GM19351 (cell line): Measurements from ENCODE around the gene DDIAS.
"Not testable (repeated sequence)": the region's sequence is repeated elsewhere in the genome, so short reads cannot be mapped to it uniquely, and the experiment has no call there.

Source experiments
- ATAC-seq: cut with Tn5 transposase; IDR thresholded peaks from one replicate; pipeline ENCODE4 v1.9.1; 2021; ENCODE audit warnings: mild to moderate bottlenecking, moderate library complexity; ENCODE audit not compliant: unreplicated experiment

The DDIAS gene

DNA sequence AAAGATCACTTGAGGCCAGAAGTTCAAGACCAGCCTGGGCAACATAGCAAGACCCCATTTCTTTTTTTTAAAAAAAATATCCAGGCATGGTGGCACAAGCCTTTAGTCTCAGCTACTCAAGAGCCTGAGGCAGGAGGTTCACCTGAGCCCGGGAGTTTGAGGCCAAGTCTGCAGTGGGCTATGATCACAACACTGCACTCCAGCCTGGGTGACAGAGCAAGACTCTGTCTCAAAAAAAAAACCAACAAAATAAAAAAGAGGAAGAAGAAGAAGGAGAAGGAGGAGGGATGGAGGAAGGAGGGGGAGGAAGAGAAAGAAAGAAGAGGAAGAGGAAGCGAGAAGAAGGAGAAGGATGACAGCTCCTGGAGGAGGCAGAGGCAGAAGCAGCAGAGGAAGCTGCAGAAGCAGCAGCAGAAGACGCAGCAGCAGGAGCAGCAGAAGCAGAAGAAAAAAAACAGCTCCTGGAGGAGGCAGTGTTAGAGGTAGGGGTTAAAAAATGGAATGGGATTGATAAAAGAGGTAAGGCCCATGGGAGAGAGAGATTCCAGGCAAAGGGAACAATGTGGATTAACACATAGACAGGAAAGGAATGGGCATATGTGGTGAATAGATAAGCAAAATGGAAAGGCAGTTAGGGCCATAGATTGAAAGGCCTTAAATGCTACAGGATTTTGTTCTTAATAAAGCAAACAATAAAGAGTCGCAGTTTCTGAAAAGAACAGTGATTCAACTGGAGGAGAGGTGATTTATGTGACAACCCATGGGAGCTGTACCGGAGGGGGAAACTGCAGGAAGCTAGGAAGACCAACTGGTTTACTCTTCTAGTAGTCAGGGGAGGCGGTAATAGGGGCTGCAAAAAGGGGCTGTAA lies 12.2 kb upstream of the DDIAS start:
- ATAC-seq: no peak

DNA sequence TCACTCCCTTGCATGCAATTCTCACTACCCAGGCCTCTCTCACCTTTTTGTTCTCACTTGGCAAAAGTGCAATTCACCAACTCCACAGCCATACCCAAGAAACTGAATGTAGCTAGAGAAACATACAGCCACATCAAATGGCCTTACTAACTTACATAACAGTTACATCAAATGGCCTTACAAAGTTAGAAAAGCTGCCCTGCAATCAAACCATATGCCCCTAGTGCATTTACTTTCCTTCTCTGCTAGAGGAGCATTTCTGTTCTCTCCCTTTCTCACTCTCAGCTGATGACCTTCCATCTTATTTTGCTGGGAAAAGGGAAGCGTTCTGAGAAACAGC lies 11.6 kb upstream of the DDIAS start:
- ATAC-seq: no peak

DNA sequence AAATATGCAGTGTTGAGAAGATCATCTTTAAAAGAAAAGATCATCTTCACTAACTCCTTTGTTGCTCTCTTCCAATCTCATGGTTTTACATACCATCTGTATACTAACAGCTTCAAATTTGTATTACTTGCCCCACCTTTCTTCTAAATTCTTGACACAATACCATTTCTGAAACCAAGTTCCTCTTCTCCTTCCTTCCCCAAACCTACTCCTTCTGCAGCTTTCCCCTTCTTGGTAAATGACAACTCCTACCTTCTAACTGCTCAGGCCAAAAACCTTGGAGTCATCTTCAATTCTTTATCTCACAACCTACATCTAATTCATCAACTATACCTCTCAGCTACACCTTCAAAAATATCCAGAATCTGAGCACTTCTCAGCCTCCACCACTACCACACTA lies 10.6 kb upstream of the DDIAS start:
- no peak for ATAC-seq

DNA sequence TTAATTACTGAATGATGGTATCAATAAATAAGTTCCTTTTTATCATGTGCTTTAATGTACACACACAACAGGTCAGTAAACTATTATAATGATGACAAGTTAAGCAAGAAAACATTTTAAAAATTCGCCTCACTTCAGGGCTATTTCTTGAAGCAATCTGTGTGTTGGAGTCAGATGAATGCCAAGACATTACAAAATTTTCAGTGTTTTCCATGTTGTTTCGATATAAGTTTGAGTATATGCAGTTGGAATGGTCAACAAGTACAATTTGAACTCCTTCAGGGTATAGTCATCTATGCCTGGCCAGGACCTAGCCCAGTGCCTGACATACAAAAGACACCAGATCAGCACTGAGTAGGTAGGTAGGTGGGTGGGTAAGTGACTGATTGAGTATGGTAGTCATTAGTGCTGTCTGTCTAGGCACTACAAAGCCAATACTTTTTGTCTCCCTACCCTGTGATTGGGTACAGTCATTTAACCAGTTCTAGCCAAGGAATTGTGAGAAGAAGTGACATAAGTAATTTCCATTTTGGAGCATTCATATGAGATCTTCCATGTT lies 8.8 kb upstream of the DDIAS start:
- ATAC-seq: no peak

DNA sequence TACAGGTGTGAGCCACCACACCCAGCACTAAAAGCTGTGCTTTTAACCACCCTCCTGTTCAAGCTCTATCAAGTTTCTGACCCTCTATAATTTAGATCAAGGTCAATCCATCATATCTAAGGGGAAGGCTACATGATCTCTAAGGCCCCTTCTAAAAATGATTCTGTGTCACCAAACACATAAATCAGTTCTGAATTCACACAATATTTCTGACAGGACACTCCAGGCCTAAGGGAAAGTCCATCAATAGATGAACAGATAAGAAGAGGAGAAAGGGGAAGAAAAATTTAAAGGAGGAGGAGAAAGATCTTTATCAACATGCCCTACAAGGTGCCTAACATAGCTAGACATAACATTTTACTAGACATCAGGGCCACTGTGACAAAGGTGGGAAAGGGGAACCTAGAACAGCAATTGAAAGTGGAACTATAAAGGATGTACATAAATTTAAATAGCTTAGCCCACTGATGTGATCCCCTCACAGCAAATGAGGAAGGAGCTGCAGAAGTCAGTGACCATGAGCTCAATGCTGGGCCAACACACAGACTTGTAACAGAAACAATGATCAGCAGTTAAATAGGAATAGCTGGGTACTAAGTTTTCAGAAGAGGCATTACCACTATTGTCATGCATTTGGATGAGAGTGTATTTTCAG lies 6.0 kb upstream of the DDIAS start:
- peak; percentile 27 for ATAC-seq

DNA sequence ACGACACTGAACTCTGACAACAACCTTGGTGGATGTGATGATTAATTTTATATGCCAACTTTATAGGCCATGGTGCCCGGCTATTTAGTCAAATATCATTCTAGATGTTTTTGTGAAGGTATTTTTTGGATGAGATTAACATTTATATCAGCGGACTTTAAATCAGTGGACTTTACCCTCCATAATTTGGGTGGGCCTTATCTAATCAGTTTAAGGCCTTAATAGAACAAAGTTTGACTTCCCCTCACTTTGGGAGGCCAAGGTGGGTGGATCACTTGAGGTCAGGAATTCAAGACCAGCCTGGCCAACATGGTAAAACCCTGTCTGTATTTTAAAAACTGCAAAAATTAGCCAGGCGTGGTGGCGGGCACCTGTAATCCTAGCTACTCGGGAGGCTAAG lies 5.4 kb upstream of the DDIAS start:
- no peak for ATAC-seq

DNA sequence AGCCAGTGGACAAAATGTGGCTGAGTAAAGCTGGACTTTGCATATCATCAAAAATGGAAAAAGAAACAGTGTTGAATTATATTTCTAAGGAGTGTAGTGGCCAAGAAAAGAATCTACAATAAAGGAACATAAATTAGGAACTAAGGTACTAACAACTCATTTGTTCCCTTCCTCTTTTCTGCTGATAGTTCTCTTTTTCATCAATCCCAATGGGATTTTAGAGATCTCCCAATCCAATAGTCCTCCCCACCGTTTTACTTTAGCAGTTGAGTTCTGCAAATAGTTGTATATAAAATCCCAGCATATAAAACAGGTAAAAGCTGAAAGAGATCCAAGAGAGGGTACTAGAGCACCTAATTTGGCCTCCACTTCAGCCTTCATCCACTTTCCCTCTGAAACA lies 3.3 kb upstream of the DDIAS start:
- no peak for ATAC-seq

DNA sequence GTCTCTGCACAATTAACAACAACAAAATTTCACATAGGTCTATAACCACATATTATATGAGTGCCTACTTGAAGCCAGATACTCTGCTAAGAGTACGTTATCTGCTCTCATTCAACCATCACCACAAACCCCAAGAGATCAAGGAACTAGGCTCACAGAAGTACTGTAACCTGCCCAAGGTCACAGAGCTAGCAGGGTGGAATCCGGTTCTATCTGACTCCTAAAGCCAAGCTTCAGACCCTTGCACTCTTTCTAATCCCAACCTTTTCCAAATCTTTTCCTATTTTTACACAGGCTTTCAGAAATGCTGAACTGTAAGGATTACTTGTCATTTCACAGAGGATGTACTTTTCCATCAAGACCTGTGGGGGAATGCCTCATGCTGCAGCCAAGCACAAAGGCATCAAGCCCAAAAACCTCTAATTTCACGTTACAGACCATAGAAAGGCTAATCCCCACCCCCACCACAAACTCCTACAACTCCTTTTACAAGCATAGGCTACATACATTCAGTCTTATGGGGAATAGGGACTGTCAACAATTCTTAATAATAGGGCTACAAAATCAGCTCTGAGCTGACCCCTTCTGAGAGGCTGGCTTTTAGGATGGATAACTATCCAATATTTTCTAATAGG lies 2.2 kb upstream of the DDIAS start:
- no peak for ATAC-seq

DNA sequence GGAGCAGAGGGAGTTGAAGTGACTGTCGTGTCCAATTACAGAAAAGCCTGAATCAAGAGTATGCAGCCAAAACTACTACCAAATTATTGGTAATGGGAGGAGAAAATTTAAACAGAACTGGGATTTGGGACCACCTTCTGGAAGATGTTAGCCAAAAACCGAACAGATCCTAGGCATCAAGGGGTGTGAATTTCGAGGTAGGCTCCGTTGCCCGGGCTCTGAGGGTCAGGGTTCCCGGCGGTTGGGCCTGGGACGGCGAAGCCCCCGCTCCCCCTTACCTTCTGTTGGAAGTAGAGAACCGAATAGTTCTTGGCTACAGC lies 1.6 kb upstream of the DDIAS start:
- no peak for ATAC-seq

DNA sequence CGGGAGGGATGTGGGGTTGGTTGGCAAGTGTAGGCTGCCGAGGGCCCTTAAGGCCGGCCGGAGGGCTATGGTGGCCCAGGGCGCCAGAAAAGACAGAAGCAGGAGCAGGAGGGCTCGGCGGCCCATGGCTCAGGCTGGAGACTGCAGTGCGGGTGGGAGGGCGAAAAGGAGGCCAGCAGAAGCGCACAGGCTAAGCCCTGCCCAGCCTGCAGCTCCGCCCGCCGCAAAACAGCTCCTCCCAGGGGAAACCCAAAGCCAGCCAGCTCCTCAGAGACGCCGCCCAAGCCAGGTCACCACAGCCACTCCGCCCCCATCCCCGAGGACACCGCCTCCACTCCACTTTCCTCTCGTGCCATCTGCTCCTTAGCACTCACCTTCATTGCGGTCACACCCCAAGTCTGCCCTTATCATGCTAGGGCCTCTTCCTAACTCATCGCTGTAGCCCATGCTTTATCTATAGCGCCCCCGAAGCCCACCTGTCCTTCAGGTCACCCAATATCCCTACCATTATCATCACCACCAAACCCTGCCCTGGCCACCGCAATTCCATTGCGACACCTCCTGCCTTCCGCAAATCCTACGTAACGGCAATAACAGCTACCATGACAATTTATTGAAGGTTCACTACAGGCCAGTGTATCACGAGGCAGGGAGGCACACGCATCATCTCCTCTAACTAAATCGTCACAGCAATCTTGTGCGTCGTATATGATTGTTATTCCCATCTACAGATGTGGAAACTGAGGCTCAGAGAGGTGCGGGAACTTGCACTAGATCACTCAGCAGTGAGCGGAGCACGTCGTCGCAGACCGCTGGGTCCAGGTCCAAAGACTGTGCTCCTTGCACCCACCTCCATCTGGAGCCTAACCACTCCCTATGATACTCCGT lies 1.0 kb upstream of the DDIAS start, which contains the start of gene PRCP:
PRCP (minus strand) TSS at position 154 of the 888 bp plus-strand sequence; CDS start at position 126, 28 bp downstream.
- ATAC-seq: peak; percentile 76

DNA sequence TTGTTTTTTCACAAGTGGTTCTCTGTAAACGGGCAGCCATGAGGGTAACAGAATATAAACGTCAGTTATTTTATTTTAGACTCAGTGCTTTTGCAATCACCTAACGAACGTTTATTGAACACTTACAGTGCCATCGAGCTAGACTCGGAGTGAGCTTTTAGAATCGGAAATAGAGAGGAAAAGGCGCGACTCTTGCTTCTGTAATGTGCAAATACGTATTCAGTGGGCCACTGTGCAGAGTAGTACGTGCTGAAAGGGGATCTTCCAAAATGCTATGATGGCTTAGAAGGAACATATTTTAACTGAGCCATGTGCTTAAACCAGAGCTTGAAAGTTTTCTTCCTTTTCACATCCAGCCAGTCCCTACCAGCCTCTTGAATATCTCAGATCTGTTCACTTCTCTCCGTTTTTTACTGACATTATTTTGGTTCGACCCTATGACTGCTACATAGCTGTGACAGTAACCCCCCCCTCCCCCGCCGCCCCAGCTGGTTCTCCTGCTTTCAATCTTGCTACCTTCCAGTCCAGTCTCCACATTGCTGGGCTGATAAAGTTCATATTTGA lies 468 bp downstream of the DDIAS start:
- no peak for ATAC-seq

DNA sequence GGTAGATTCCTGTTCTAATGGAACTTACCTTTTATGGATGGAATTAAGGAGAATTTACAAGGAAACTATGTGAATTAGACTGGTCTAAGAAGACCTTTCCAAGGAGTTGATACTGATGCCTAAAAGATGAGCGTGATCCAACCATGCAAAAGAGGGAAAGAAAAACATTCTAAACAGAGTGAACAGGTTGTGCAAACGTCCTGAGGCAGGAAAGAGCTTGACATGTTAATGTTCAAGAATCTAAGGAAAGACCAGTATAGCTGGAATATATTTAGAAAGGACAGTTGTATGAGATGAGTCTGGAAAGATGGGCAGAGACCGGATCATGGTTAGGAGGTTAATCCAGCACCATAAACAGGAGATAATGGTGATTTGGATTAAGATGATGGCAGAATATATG lies 1.3 kb downstream of the DDIAS start:
- ATAC-seq: no peak

DNA sequence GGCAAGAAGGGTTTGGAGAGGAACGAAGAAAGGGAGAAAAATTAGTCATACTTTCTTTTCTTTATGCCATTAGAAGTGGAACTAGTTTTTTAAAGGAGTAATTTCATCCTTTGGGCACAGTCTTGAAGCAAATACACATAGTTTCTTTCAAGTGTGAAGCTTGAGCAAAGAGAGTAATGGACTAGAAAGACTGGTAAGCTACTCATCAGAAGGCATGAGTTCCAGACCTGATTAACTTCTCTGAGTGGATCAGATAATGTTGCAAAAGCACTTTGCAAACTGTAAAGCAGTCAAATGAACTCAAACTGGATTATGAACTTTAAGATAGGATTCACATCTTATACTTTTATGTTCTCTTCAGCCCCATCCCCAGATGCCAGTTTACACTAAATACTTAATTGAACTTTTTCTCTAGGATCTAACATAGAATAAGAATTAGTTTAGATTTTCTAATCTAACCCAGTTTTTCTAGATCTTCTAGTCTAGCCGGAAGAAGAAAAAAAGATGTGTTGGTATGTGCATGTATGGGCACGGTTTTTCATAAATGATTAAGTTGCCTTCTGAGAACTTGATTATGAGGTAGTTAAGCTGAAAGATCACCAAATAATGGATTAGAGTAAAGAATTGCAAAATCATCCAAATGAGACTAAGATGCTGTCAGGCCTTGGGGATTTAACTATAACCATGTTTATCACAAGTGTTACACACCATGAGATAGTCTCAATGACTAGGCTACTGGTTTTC lies 2.5 kb downstream of the DDIAS start:
- ATAC-seq: no peak

DNA sequence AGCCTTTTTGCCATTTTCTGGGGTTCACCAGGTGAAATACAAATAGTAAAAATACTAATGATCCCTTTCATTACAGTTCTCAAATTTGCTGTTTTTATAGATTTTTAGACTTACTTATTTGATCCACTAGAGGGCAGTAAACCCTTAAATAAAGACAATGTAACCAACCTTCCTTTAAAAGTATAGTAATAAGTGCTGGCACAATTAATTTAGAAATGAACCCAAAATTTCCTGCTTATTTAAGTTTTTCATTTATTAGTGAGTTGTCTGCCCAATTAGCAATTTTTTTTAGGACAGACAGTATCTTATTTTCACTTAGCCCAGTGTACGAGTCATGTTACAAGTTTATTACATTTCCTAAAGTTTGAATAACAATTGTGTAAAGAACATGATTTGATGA lies 4.7 kb downstream of the DDIAS start:
- ATAC-seq: no peak

DNA sequence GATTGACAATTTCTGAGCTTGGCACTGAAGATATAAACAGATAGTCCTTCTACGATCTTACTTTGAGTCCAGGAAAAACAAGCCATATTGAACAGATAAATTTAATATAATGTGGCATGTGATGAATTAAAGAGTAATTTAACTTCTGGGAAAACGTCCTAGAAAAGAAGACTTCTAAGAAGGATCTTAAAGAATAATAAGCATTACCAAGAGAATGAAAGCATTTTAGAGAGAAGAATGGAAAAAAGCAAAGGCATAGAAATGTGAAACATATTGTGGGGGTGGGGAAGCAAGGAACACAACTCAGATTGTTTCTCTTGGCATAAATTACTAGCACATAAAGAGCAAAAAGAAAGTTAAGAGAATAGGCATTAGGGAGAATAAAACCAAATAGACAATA lies 5.4 kb downstream of the DDIAS start:
- ATAC-seq: no peak

DNA sequence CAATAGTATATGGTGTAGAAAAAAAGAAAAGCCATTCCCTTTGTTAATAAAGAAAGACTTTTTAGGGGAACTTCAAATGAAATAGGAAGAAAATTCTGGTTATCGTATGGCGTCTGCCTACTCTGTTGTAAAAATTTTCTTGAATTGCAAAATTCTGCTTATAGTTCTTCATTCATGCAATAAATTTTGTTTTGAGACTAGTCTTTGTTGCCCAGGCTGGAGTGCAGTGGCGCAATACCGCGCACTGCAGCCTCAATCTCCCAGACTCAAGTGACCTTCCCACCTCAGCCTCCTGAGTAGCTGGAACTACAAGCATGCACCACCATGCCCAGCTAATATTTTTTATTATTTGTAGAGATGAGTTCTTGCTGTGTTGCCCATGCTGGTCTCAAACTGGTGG lies 5.8 kb downstream of the DDIAS start:
- no peak for ATAC-seq

DNA sequence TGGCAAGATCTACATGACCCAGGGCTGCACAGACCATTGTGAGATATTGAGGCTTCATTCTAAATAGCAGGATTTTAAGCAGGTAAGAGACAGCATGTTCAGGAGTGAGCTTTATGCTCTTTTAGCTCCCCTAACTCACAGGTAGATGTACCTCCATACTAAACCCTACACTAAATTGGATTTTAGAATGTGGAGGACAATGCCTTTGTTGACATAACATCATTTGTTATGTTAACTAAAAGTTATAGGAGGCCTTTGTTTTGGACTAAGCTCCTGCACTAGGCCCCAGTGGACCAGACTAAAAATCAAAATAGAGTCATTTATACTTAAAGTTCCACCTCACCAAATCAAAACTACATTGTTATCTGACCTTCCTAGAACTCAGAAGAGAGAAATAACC lies 6.8 kb downstream of the DDIAS start:
- ATAC-seq: no peak

DNA sequence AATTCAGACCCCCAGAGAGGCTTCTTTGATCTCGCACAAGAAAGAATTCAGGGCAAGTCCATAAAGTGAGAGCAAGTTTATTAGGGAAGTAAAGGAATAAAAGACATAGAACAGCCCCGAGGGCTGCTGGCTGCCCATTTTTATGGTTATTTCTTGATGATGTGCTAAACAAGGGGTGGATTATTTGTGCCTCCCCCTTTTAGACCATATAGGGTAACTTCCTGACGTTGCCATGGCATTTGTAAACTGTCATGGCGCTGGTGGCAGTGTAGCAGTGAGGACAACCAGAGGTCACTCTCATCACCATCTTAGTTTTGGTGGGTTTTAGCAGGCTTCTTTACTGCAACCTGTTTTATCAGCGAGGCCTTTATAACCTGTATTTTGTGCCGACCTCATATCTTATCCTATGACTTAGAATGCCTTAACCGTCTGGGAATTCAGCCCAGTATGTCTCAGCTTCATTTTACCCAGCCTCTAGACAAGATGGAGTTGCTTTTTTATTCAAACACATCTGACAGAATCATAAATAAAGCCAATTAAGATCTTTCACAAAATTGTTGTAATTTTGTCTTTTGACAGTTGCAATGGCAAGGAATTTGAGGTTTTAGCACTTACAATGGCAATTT lies 7.6 kb downstream of the DDIAS start:
- ATAC-seq: no peak

DNA sequence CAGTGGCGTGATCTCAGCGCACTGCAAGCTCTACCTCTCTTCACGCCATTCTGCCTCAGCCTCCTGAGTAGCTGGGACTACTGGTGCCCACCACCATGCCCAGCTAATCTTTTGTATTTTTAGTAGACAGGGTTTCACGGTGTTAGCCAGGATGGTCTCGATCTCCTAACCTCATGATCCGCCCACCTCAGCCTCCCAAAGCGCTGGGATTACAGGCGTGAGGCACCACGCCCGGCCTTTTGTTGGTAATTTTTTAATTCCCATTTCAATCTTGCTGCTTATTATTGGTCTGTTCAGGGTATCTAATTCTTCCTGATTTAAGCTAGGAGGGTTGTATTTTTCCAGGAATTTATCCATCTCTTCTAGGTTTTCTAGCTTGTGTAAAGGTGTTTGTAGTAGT lies 18.2 kb downstream of the DDIAS start:
- ATAC-seq: not testable (repeated sequence)
